Stimulated activated naive CD4-positive, alpha-beta T cell treated with Interleukin-2 at 50 U/mL for 16 hours (primary cell): Measurements from ENCODE around the gene P2RX7.
"Not testable (repeated sequence)": the region's sequence is repeated elsewhere in the genome, so short reads cannot be mapped to it uniquely, and the experiment has no call there.

Experiments
- DNase-seq: peaks from one replicate; lab custom pipeline; 2025; lab: John Stamatoyannopoulos, UW

P2RX7 gene

GRCh38 chr12:121135320-121135719 lies 2.6 kb downstream of the P2RX7 start:
- no peak for DNase-seq

- DNase-seq, result no peak
These were observed 4.8 kb downstream of the P2RX7 start for GRCh38 chr12:121137512-121137911.

GRCh38 chr12:121138284-121138683 lies 5.6 kb downstream of the P2RX7 start:
- no peak for DNase-seq

- DNase-seq, result no peak
These were observed 6.6 kb downstream of the P2RX7 start for GRCh38 chr12:121139286-121139685.

- no peak for DNase-seq
These were observed 9.7 kb downstream of the P2RX7 start for GRCh38 chr12:121142171-121142950.

- no peak for DNase-seq
These were observed 11.8 kb downstream of the P2RX7 start for GRCh38 chr12:121144416-121144914.

- peak; percentile 29 for DNase-seq
These were observed 12.5 kb downstream of the P2RX7 start for GRCh38 chr12:121145221-121145620.

GRCh38 chr12:121149289-121149688 lies 16.6 kb downstream of the P2RX7 start:
- not testable (repeated sequence) for DNase-seq

- DNase-seq, result no peak
These were observed 22.2 kb downstream of the P2RX7 start for GRCh38 chr12:121154793-121155375.

- DNase-seq, result no peak
These were observed 23.7 kb downstream of the P2RX7 start for GRCh38 chr12:121156365-121156764.

GRCh38 chr12:121158085-121158484 lies 25.4 kb downstream of the P2RX7 start:
- no peak for DNase-seq

- DNase-seq, result not testable (repeated sequence)
These were observed 26.2 kb downstream of the P2RX7 start for GRCh38 chr12:121158728-121159351.

GRCh38 chr12:121159467-121160307 lies 27.0 kb downstream of the P2RX7 start:
- DNase-seq, result no peak

- no peak for DNase-seq
These were observed 29.7 kb downstream of the P2RX7 start for GRCh38 chr12:121162384-121162783.

- DNase-seq, result no peak
These were observed 30.3 kb downstream of the P2RX7 start for GRCh38 chr12:121162985-121163384.

- DNase-seq, result not testable (repeated sequence)
These were observed 32.2 kb downstream of the P2RX7 start for GRCh38 chr12:121164839-121165238.

- no peak for DNase-seq
These were observed 32.6 kb downstream of the P2RX7 start for GRCh38 chr12:121165316-121165715.

- DNase-seq, result no peak
These were observed 33.7 kb downstream of the P2RX7 start for GRCh38 chr12:121166356-121166755.

- DNase-seq, result no peak
These were observed 34.6 kb downstream of the P2RX7 start for GRCh38 chr12:121167232-121167820.

GRCh38 chr12:121167951-121168350 lies 35.3 kb downstream of the P2RX7 start:
- DNase-seq, result no peak

- no peak for DNase-seq
These were observed 37.5 kb downstream of the P2RX7 start for GRCh38 chr12:121170151-121170550.
